Ishikawa (cell line): ENCODE results near the gene CUL9.

Experiments
- CEBPB ChIP-seq: IDR thresholded peaks from 2 replicates; pipeline ENCODE4 v1.6.1; 2012
- CREB1 ChIP-seq: IDR thresholded peaks from 2 replicates; pipeline ENCODE4 v1.6.1; 2012; ENCODE audit warnings: low read depth
- EP300 ChIP-seq: IDR thresholded peaks from 2 replicates; pipeline ENCODE4 v1.6.1; 2012; ENCODE audit warnings: borderline replicate concordance
- RAD21 ChIP-seq: IDR thresholded peaks from 2 replicates; pipeline ENCODE4 v1.6.1; 2012; ENCODE audit warnings: low read depth
- TAF1 ChIP-seq: IDR thresholded peaks from 2 replicates; pipeline ENCODE4 v1.6.1; 2012; ENCODE audit warnings: low read depth, mild to moderate bottlenecking
- TCF12 ChIP-seq: IDR thresholded peaks from 2 replicates; pipeline ENCODE4 v1.6.1; 2012; ENCODE audit warnings: low read depth
- YY1 ChIP-seq: IDR thresholded peaks from 2 replicates; pipeline ENCODE4 v1.6.1; 2012; ENCODE audit warnings: low read depth
- TF ChIP-seq, protein P1 (sequence below): IDR thresholded peaks from 2 replicates; pipeline ENCODE4 v1.6.1; 2012

DNA sequence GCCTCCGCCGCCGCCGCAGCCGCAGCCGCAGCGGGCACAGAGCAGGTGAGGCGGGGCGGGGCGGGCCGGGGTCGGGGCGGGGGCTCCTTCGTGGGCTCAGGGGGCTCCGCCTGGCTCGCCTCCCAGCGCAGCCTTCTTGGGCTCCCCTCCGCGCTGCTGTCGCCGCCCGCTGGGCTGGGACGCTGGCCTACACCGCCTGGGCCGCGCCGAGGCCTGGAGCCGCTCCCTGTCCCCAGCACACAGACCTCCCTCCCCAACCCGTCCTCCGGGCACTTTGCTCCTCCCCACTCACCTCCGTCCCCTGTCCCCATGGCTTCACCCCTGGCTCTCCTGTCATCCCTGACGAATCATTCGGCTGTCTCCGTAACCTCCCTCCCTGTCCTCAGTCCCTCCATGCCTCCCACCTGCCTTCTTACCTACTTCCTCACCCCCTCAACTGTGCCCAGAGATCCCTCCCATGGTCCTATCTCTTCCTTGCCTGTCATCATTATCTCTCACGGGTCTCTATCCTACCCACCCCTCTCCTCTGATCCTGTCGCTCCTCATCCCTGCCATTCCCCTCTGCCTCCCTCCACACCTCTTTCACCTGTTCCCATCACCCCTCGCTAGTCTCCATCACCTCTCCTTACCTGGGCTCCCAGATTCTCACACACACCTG lies 61.8 kb downstream of the CUL9 start:
- TF ChIP-seq CEBPB (no peak), YY1 (no peak), RAD21 (no peak), EP300 (no peak), CREB1 (no peak), TAF1 (no peak), TCF12 (no peak)
- TF ChIP-seq, protein P1, sequence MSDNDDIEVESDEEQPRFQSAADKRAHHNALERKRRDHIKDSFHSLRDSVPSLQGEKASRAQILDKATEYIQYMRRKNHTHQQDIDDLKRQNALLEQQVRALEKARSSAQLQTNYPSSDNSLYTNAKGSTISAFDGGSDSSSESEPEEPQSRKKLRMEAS, result no peak
